Natural killer cell (primary cell): ENCODE results near the gene LZTFL1. TPM values are rescaled to one million over a fixed set of nuclear protein-coding genes. Genes with fewer than 3 reads are reported as not detected.

Experiments used
- ATAC-seq, 3 donors: fragments of 150-1000 bp in 2 of 3; fragments of 200-7000 bp in 1 of 3; cut with Tn5 transposase; 1 replicate in 1 of 3; 2 replicates in 2 of 3; pipeline ENCODE4 v1.10.0; 2021; ENCODE audit warnings: mild to moderate bottlenecking in 2 of 3, moderate library complexity in 2 of 3
- DNase-seq, 2 donors: peaks; one replicate each; pipeline versions ENCODE4 v3.0.0 to v3.0.0-alpha.2; 2013 to 2021; ENCODE audit warnings: mixed read lengths in 1 of 2
- H3K27ac ChIP-seq: one replicate; pipeline ENCODE4 v1.5.1; 2013; ENCODE audit warnings: mild to moderate bottlenecking, low read length
- H3K27me3 ChIP-seq: one replicate; pipeline ENCODE4 v1.6.1; 2013; ENCODE audit warnings: low read length; ENCODE audit not compliant: control insufficient read depth, insufficient read depth
- H3K36me3 ChIP-seq: one replicate; pipeline ENCODE4 v1.6.1; 2013; ENCODE audit warnings: low read length; ENCODE audit not compliant: control insufficient read depth, insufficient read depth
- H3K4me1 ChIP-seq: one replicate; pipeline ENCODE4 v1.6.1; 2013; ENCODE audit warnings: low read length; ENCODE audit not compliant: control insufficient read depth, insufficient read depth
- H3K4me3 ChIP-seq: one replicate; pipeline ENCODE4 v1.5.1; 2013; ENCODE audit warnings: low read length
- H3K9me3 ChIP-seq: one replicate; pipeline ENCODE4 v1.6.1; 2013; ENCODE audit warnings: low read length; ENCODE audit not compliant: control insufficient read depth, insufficient read depth
- H3K27ac Mint-ChIP-seq, 2 donors: one replicate each; pipeline ENCODE4 v1.8.0; 2022; ENCODE audit warnings: mild to moderate bottlenecking in 2 of 2, mixed read lengths in 2 of 2, moderate library complexity in 1 of 2
- H3K27me3 Mint-ChIP-seq, 2 donors: one replicate each; pipeline ENCODE4 v1.8.0; 2022; ENCODE audit warnings: low read depth in 2 of 2, mixed read lengths in 2 of 2
- H3K36me3 Mint-ChIP-seq: one replicate; pipeline ENCODE4 v1.8.0; 2022; ENCODE audit warnings: mixed read lengths
- H3K4me1 Mint-ChIP-seq, 2 donors: one replicate each; pipeline ENCODE4 v1.8.0; 2022; ENCODE audit warnings: mixed read lengths in 2 of 2
- H3K4me3 Mint-ChIP-seq: one replicate; pipeline ENCODE4 v1.8.0; 2022; ENCODE audit warnings: mild to moderate bottlenecking, moderate library complexity, mixed read lengths
- H3K9me3 Mint-ChIP-seq, 2 donors: one replicate each; pipeline ENCODE4 v1.8.0; 2022; ENCODE audit warnings: mixed read lengths in 2 of 2
- WGBS: methylation state at CpG from one replicate; pipeline ENCODE4 v1.1.7; 2013; ENCODE audit warnings: missing lambda C conversion rate; ENCODE audit not compliant: insufficient coverage; 5-methylcytosine and 5-hydroxymethylcytosine counted together
- intact Hi-C: fragments of 100-400 bp; cut with micrococcal nuclease; formaldehyde crosslinking; loops from one replicate; pipeline ENCODE4 v1.14.2; 2022
- total RNA-seq, 4 donors: library from RNA; stranded (reverse); fragments of 120-200 nt in 1 of 4; gene quantifications; one replicate each; pipeline versions ENCODE4 v1.2.3 to v1.2.4, GENCODE V29; 2013 to 2022
- TF ChIP-seq, protein P1 (sequence below): fragments of 200-600 bp; IDR thresholded peaks from one replicate; pipeline ENCODE4 v1.8.0; 2022; ENCODE audit warnings: antibody characterized with exemption

LZTFL1 gene
- total RNA-seq, 3 donors from 2014 or later (not counting 1 experiment from before 2014, with no cell fraction given) = 16.4 to 19.8 (median 17.2) TPM

DNA sequence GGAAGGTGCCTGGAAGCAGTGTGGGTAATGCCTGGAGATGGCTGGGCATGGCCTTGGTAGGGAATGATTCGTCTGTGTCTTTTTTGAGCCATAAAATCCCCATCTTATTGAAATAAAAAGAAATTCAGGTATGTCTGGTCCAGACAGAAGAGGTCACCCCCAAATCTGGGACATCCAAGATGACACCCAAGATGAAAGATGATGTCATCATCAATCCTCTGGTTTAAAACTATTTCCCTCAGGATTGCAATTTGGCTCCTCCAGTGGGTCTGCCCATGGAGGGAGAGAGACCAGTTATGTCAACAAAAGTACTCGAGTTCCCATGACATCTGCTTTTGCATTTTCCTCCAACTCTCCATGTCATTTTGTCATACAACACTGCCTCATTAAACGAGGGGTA, 27.7 kb upstream of the LZTFL1 start:
- TF ChIP-seq, protein P1, sequence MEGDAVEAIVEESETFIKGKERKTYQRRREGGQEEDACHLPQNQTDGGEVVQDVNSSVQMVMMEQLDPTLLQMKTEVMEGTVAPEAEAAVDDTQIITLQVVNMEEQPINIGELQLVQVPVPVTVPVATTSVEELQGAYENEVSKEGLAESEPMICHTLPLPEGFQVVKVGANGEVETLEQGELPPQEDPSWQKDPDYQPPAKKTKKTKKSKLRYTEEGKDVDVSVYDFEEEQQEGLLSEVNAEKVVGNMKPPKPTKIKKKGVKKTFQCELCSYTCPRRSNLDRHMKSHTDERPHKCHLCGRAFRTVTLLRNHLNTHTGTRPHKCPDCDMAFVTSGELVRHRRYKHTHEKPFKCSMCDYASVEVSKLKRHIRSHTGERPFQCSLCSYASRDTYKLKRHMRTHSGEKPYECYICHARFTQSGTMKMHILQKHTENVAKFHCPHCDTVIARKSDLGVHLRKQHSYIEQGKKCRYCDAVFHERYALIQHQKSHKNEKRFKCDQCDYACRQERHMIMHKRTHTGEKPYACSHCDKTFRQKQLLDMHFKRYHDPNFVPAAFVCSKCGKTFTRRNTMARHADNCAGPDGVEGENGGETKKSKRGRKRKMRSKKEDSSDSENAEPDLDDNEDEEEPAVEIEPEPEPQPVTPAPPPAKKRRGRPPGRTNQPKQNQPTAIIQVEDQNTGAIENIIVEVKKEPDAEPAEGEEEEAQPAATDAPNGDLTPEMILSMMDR = no peak
- peaks cover 15% of the 10 kb centered on the region for H3K27me3 ChIP-seq
- H3K4me3 ChIP-seq = no peak overlapping the region
- peak overlapping the region; percentile 3 for H3K4me3 Mint-ChIP-seq
- no peak overlapping the region for H3K27ac ChIP-seq
- H3K4me1 ChIP-seq = peaks cover 31% of the 10 kb centered on the region
- H3K27me3 Mint-ChIP-seq = peaks cover 7 to 52% of the 10 kb centered on the region in 2 donors
- no peaks in the 10 kb centered on the region for H3K36me3 Mint-ChIP-seq
- intact Hi-C loops = loop anchor here (1.0 kb wide), 1 partner anchor 12 kb away; no protein-coding TSS in a partner anchor
- peaks cover 32 to 60% of the 10 kb centered on the region in 2 donors for H3K4me1 Mint-ChIP-seq
- no peaks in the 10 kb centered on the region for H3K36me3 ChIP-seq
- peak overlapping the region in 1 of 2 donors; percentile 72 for H3K27ac Mint-ChIP-seq
- ATAC-seq (no peak), DNase-seq (no peak)
- H3K9me3 Mint-ChIP-seq = peaks cover 0 to 4% of the 10 kb centered on the region in 2 donors
- no peaks in the 10 kb centered on the region for H3K9me3 ChIP-seq
- 100% methylated on average over 1 of the region's 3 CpGs for WGBS

DNA sequence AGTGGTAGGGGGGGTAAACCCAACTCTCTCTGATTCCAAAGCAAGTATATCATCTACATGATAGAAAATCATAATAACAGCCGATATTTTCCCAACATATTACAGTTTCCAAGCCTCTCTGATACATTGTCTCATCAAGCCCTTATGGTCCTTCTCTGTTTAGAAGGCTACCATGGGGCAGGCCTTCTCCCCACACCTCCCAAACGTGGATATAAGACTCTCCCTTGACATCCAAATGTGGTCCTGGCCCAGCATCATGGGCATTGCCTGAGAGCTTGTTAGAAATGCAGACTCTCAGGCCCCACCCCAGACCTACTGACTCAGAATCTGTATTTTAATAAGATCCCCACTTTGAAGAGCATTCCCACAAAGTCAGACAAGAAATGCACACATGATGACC, 26.7 kb upstream of the LZTFL1 start:
- peaks cover 0 to 2% of the 10 kb centered on the region in 2 donors for H3K9me3 Mint-ChIP-seq
- no peak overlapping the region for H3K4me3 Mint-ChIP-seq
- Histone ChIP-seq H3K4me3 (no peak overlapping the region), H3K27me3 (peaks cover 15% of the 10 kb centered on the region), H3K36me3 (no peaks in the 10 kb centered on the region), H3K9me3 (peaks cover under 1% of the 10 kb centered on the region), H3K4me1 (peaks cover 30% of the 10 kb centered on the region), H3K27ac (no peak overlapping the region)
- intact Hi-C loops = no loop called here
- H3K27ac Mint-ChIP-seq = no peak overlapping the region
- WGBS = 84% methylated on average over 2 of the region's 2 CpGs
- DNase-seq = no peak
- ATAC-seq = no peak
- peaks cover 5 to 45% of the 10 kb centered on the region in 2 donors for H3K27me3 Mint-ChIP-seq
- peaks cover 2% of the 10 kb centered on the region for H3K36me3 Mint-ChIP-seq
- TF ChIP-seq, protein P1 = no peak
- H3K4me1 Mint-ChIP-seq = peaks cover 31 to 58% of the 10 kb centered on the region in 2 donors

DNA sequence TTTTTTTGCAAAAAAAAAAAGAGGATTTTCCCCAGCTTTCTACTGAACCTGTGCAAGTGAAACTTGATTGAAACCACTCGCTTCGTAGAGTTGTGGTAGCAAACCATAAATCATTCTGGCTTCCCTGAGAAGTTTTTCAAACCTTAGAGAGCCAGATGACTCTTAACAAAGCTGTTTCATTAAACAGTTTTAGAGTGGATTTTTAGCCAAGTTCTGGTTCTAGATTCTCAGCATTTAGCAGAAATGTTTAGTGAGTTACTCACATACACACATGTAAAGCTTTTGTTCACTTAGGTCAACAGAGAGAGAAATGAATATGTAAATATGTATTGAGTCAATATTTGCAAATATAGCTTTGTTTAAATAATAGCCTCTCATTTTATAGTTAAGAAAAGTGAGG, 26.3 kb upstream of the LZTFL1 start:
- H3K9me3 ChIP-seq = peaks cover 5% of the 10 kb centered on the region
- no peak overlapping the region for H3K4me3 Mint-ChIP-seq
- TF ChIP-seq, protein P1 = no peak
- 56% methylated on average over 2 of the region's 2 CpGs for WGBS
- intact Hi-C loops = no loop called here
- H3K27ac Mint-ChIP-seq = no peak overlapping the region
- H3K36me3 ChIP-seq = no peaks in the 10 kb centered on the region
- peaks cover 3 to 47% of the 10 kb centered on the region in 2 donors for H3K27me3 Mint-ChIP-seq
- peaks cover 15% of the 10 kb centered on the region for H3K27me3 ChIP-seq
- H3K9me3 Mint-ChIP-seq = peaks cover 0 to 3% of the 10 kb centered on the region in 2 donors
- ATAC-seq = no peak
- DNase-seq = no peak
- H3K4me1 ChIP-seq = peaks cover 30% of the 10 kb centered on the region
- H3K4me1 Mint-ChIP-seq = peaks cover 31 to 60% of the 10 kb centered on the region in 2 donors
- H3K4me3 ChIP-seq = no peak overlapping the region
- H3K27ac ChIP-seq = no peak overlapping the region
- peaks cover 7% of the 10 kb centered on the region for H3K36me3 Mint-ChIP-seq

DNA sequence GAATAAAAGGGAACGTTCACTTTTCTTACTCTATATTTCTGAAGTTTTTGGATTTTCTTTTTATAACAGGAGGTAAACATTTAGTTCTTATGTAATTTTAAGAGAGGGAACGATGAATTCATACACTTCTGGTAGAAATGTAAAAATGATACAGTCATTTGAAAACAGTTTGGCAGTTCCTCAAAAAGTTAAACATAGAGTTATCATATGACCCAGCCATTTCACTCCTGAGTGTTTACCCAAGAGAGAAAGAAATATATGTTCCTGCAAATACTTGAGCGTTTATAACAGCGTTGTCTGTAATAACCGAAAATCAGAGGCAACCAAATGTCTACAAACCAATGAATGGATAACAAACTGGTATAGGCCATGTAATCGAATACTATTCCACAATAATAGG, 23.6 kb upstream of the LZTFL1 start:
- Histone ChIP-seq H3K4me3 (no peak overlapping the region), H3K4me1 (peaks cover 22% of the 10 kb centered on the region), H3K36me3 (no peaks in the 10 kb centered on the region), H3K27ac (no peak overlapping the region), H3K9me3 (peaks cover 6% of the 10 kb centered on the region), H3K27me3 (no peaks in the 10 kb centered on the region)
- Mint-ChIP-seq H3K27me3 (peaks cover 0 to 36% of the 10 kb centered on the region in 2 donors), H3K27ac (peak overlapping the region in 1 of 2 donors; percentile 78), H3K4me3 (no peak overlapping the region), H3K9me3 (peaks cover 0 to 3% of the 10 kb centered on the region in 2 donors), H3K4me1 (peaks cover 26 to 42% of the 10 kb centered on the region in 2 donors), H3K36me3 (peaks cover 10% of the 10 kb centered on the region)
- TF ChIP-seq, protein P1 = no peak
- ATAC-seq (no peak), DNase-seq (no peak)
- intact Hi-C loops = no loop called here
- WGBS = 50% methylated on average over 3 of the region's 6 CpGs
